ENCODE data around the gene HES4.
A peak's percentile ranks its signal among the peaks of the same experiment; 100 is the strongest.

Gene HES4

DNA sequence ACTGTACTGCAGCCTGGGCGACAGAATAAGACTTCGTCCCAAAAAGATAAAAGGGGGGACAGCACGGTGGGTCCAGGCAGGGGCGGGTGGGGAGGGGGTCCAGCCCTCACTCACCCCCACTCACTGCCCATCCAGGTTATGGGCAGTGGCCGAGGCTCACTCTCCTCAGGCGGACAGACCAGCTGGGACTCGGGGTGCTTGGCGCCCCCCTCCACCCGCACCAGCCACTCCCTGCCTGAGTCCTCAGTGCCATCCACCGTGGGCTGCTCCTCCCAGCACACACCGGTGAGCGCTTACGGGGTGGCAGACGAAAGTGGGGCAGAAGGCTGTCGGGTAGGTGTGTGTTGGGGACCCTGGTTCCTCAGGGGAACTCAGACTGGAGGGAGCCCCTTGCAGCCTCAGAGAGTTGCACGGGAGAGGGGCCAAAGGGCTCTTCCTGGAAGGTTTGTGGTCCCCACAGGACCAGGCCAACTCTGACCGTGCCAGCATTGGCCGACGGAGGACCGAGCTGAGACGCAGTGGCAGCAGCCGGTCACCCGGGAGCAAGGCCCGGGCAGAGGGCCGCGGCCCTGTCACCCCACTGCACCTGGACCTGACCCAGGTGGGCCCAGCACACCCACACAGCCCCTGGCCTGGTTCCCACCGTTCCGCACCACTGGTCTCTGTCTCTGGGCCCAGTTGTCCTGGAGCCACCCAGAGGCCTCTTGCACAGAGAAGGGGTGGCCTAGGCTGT lies 27.0 kb downstream of the HES4 start:
- no peak overlapping the region for H3K9ac ChIP-seq (ENCODE audit: low read depth in 1 of 2, low read length in 2 of 2)

DNA sequence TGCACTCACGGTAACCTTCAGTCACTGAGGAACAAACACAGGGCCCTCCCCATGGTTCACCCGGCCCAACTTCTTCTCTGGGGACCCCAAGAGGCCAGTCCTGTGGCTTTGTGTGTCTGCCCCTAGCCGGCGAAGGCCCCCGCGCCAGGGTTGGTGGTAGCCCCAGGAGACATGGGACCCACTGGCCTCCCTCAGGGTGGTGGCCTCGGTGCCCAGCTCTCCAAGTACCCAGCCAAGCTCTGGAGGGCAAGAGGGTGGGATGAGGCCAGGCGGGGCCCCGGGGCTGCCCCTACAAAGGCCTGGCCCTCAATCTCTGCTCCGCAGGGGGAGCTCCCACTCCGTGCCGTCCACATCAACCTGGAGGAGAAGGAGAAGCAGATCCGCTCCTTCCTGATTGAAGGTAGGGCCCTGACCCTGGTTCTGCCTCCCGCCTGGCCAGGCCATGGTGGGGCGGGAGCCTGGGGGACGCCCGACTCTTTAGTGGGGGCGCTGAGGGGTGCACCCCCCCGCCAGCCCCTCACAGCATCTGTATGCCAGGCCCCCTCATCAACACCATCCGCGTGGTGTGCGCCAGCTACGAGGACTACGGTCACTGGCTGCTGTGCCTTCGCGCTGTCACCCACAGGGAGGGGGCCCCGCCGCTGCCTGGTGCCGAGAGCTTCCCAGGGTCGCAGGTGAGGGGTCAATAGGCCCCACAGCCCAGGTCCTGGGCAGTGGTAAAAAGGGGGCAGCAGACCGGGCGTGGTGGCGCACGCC lies 28.0 kb downstream of the HES4 start:
- H3K9ac ChIP-seq (ENCODE audit: low read depth in 1 of 2, low read length in 2 of 2) = no peak overlapping the region
- no peaks in the 10 kb centered on the region for H3K36me3 ChIP-seq (ENCODE audit: control insufficient read depth in 2 of 2, insufficient read depth in 2 of 2, low read length in 2 of 2)
- no peak overlapping the region for H3K4me3 ChIP-seq (ENCODE audit: low read length in 2 of 2)
- H3K27me3 ChIP-seq (ENCODE audit: control insufficient read depth in 2 of 2, insufficient read depth in 2 of 2, low read length in 2 of 2) = peaks cover 10 to 20% of the 10 kb centered on the region in 2 donors
- H3K4me1 ChIP-seq (ENCODE audit: control insufficient read depth in 2 of 2, insufficient read depth in 2 of 2, low read length in 2 of 2) = peaks cover 7 to 11% of the 10 kb centered on the region in 2 donors
- no peaks in the 10 kb centered on the region for H3K9me3 ChIP-seq (ENCODE audit: control insufficient read depth in 2 of 2, low read length in 2 of 2)
- no peak overlapping the region for H3K27ac ChIP-seq (ENCODE audit: low read depth in 2 of 2, low read length in 2 of 2)

More for the DNA sequence above, 27.0 kb downstream of the HES4 start:
- no peaks in the 10 kb centered on the region for H3K36me3 ChIP-seq (ENCODE audit: control insufficient read depth in 2 of 2, insufficient read depth in 2 of 2, low read length in 2 of 2)
- peaks cover 6% of the 10 kb centered on the region in 2 donors for H3K4me1 ChIP-seq (ENCODE audit: control insufficient read depth in 2 of 2, insufficient read depth in 2 of 2, low read length in 2 of 2)
- no peak overlapping the region for H3K4me3 ChIP-seq (ENCODE audit: low read length in 2 of 2)
- H3K27me3 ChIP-seq (ENCODE audit: control insufficient read depth in 2 of 2, insufficient read depth in 2 of 2, low read length in 2 of 2) = peaks cover 7 to 20% of the 10 kb centered on the region in 2 donors
- no peak overlapping the region for H3K27ac ChIP-seq (ENCODE audit: low read depth in 2 of 2, low read length in 2 of 2)
- H3K9me3 ChIP-seq (ENCODE audit: control insufficient read depth in 2 of 2, low read length in 2 of 2) = no peaks in the 10 kb centered on the region

DNA sequence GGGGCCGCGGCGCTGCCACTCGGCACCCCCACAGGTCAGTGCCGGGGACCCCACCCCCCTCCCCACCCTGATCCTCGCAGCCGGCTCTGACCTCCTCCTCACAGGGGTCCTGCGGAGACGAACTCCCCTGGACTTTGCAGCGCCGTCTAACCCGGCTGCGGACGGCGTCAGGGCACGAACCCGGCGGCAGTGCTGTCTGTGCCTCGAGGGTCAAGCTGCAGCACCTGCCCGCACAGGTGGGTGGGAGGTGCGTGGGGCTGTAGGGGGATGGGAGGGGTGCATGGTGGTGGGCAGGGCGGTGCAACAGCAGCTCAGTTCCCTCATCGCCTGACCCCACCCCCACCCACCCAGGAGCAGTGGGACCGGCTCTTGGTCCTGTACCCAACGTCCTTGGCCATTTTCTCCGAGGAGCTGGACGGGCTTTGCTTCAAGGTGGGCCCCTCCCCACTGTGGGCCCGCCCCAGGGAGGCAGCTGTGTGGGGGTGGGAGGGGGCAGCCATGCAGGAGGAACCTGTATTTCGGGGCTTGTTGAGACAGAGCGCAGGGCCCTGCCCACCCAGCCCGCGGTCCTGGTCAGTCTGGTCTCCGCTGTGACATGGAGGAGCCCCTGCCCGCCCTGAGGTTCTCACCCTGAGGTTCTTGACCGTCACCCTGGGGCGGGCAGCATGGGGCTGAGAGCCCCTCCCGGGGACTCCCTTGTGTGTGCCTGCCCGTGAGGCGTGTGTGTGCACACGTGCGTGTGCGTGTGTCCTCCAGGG lies 28.7 kb downstream of the HES4 start:
- Histone ChIP-seq H3K9me3 (ENCODE audit: control insufficient read depth in 2 of 2, low read length in 2 of 2) (no peaks in the 10 kb centered on the region), H3K4me3 (ENCODE audit: low read length in 2 of 2) (no peak overlapping the region), H3K36me3 (ENCODE audit: control insufficient read depth in 2 of 2, insufficient read depth in 2 of 2, low read length in 2 of 2) (no peaks in the 10 kb centered on the region), H3K27me3 (ENCODE audit: control insufficient read depth in 2 of 2, insufficient read depth in 2 of 2, low read length in 2 of 2) (peaks cover 10 to 20% of the 10 kb centered on the region in 2 donors), H3K27ac (ENCODE audit: low read depth in 2 of 2, low read length in 2 of 2) (no peak overlapping the region), H3K9ac (ENCODE audit: low read depth in 1 of 2, low read length in 2 of 2) (no peak overlapping the region), H3K4me1 (ENCODE audit: control insufficient read depth in 2 of 2, insufficient read depth in 2 of 2, low read length in 2 of 2) (peaks cover 8 to 13% of the 10 kb centered on the region in 2 donors)

DNA sequence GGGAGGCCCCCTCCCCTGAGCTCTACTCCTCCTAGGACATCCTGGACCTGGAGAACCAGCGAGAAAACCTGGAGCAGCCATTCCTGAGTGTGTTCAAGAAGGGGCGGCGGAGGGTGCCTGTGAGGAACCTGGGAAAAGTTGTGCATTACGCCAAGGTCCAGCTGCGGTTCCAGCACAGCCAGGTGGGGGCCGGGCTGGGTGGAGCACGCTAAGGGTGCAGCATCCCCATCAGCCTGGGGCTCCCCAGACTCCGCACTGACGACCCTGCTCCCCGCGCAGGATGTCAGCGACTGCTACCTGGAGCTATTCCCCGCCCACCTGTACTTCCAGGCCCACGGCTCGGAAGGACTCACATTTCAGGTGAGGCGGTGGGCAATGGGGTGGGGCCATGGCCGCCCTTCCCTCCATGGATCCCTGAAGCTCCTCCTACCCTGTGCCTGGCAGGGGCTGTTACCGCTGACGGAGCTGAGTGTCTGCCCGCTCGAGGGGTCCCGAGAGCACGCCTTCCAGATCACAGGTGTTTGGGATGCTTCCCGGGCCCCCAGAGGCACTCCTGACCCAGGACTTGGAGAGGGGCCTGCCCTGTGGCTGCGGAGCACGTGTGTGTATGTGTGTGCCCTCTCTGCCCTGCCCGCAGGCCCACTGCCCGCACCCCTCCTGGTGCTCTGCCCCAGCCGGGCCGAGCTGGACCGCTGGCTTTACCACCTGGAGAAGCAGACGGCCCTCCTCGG lies 29.5 kb downstream of the HES4 start:
- Histone ChIP-seq H3K27ac (ENCODE audit: low read depth in 2 of 2, low read length in 2 of 2) (no peak overlapping the region), H3K9ac (ENCODE audit: low read depth in 1 of 2, low read length in 2 of 2) (no peak overlapping the region), H3K4me3 (ENCODE audit: low read length in 2 of 2) (no peak overlapping the region), H3K9me3 (ENCODE audit: control insufficient read depth in 2 of 2, low read length in 2 of 2) (no peaks in the 10 kb centered on the region), H3K4me1 (ENCODE audit: control insufficient read depth in 2 of 2, insufficient read depth in 2 of 2, low read length in 2 of 2) (peaks cover 6 to 9% of the 10 kb centered on the region in 2 donors), H3K36me3 (ENCODE audit: control insufficient read depth in 2 of 2, insufficient read depth in 2 of 2, low read length in 2 of 2) (no peaks in the 10 kb centered on the region), H3K27me3 (ENCODE audit: control insufficient read depth in 2 of 2, insufficient read depth in 2 of 2, low read length in 2 of 2) (peaks cover 10 to 20% of the 10 kb centered on the region in 2 donors)

DNA sequence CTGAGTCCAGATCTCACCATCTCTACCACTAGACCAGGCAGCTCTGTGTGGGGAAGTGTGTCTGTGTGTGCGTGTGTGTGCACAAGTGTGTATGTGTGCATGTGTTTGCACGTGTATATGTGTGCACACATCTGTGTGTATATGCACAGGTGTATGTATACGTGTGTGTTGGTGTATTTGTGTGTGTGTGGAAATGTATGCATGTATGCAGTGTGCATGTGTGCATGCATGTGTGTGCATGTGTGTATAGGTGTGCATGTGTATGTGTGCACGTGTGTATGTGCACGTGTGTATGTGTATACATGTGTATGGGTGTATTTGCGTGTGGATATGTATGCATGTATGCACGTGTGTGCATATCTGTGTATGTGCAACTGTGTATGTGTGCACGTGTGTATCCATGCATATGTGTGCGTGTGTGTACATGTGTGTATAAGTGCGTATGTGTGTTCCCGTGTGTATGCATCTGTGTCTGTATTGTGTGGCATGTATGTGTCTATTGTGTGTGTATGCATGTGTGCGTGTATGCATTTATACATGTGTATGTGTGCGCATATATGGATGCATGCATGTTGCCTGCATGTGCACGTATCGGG lies 30.5 kb downstream of the HES4 start:
- no peak overlapping the region for H3K4me3 ChIP-seq (ENCODE audit: low read length in 2 of 2)

DNA sequence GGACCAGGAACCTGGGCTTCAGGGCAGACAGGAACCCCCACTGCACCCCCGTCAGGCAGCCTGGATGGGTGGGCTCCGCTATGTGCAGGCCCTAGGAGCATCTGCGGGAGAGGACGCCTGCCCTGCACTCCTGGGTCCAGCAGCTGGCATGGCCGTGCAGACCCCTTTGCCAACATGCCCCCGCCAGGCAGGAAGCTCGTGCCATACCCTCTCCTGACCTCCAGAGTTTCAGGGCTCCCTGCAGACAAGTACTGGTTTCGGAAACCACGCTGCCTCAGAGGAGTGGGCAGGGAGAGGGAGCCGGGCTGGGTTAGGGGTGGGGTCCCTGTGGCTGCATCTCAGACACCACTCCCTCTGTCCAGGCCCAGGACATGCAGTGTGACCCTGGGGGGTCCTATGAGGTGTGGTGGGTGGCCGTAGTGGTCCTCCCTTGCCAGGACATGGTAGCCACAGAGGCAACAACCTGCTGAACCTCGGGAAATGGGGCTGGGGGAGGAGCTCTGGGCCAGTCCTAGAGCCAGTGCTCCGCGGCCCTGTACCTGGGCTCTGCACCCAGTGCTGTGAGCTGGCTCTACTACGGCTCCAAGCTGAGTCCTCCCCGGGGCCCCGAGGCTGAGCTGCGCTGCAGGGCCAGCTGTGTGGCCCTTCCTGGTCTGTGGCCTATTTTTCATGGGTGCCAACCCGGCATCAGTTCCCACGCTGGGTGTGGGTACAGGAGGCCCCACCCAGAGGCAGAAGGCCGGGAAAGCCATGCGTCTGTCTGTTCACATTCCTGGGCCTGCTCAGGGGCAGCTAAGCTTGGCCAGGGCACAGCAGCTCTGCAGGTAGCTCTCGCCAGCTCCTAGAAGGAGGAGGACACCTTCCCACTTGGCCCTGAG lies 32.2 kb downstream of the HES4 start:
- no peak overlapping the region for H3K4me3 ChIP-seq (ENCODE audit: low read length in 2 of 2)
- H3K27me3 ChIP-seq (ENCODE audit: control insufficient read depth in 2 of 2, insufficient read depth in 2 of 2, low read length in 2 of 2) = peaks cover 8 to 20% of the 10 kb centered on the region in 2 donors
- peaks cover 6 to 9% of the 10 kb centered on the region in 2 donors for H3K4me1 ChIP-seq (ENCODE audit: control insufficient read depth in 2 of 2, insufficient read depth in 2 of 2, low read length in 2 of 2)
- no peaks in the 10 kb centered on the region for H3K9me3 ChIP-seq (ENCODE audit: control insufficient read depth in 2 of 2, low read length in 2 of 2)
- no peak overlapping the region for H3K27ac ChIP-seq (ENCODE audit: low read depth in 2 of 2, low read length in 2 of 2)
- no peaks in the 10 kb centered on the region for H3K36me3 ChIP-seq (ENCODE audit: control insufficient read depth in 2 of 2, insufficient read depth in 2 of 2, low read length in 2 of 2)
- no peak overlapping the region for H3K9ac ChIP-seq (ENCODE audit: low read depth in 1 of 2, low read length in 2 of 2)

More for the DNA sequence above, 30.5 kb downstream of the HES4 start:
- Histone ChIP-seq H3K9ac (ENCODE audit: low read depth in 1 of 2, low read length in 2 of 2) (no peak overlapping the region), H3K4me1 (ENCODE audit: control insufficient read depth in 2 of 2, insufficient read depth in 2 of 2, low read length in 2 of 2) (peaks cover 6 to 9% of the 10 kb centered on the region in 2 donors), H3K27ac (ENCODE audit: low read depth in 2 of 2, low read length in 2 of 2) (no peak overlapping the region), H3K9me3 (ENCODE audit: control insufficient read depth in 2 of 2, low read length in 2 of 2) (no peaks in the 10 kb centered on the region), H3K27me3 (ENCODE audit: control insufficient read depth in 2 of 2, insufficient read depth in 2 of 2, low read length in 2 of 2) (peaks cover 10 to 20% of the 10 kb centered on the region in 2 donors), H3K36me3 (ENCODE audit: control insufficient read depth in 2 of 2, insufficient read depth in 2 of 2, low read length in 2 of 2) (no peaks in the 10 kb centered on the region)

DNA sequence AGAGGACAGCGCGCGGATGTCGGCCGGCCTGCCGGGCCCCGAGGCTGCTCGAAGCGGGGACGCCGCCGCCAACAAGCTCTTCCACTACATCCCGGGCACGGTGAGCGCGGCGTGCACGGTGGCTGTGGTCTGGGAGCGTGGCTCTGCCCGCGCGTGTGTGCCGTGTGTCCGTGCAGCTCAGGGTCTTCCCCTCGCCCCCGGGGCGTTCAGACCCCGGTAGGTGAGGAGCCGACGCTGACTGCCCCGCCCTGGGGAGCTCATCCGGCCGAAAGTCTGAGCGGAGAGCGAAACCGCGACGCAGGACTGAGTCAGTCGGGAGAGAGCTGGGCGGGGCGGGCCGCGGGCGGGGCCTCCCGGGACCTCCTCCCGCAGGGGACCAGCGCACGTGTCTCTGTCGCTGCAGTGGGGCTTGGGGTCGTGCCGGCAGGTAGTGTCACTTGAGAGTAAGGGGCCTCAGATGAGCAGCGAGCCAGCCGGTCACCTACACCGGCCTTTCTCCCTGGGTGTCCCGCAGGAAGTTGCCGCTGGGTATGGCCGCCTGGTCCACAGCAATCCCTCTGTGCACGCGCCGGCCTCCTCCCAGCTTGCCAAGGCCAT lies 33.1 kb downstream of the HES4 start:
- H3K9me3 ChIP-seq (ENCODE audit: control insufficient read depth in 2 of 2, low read length in 2 of 2) = no peaks in the 10 kb centered on the region
- H3K9ac ChIP-seq (ENCODE audit: low read depth in 1 of 2, low read length in 2 of 2) = peak overlapping the region; percentile 60 to 66
- peaks cover 8 to 20% of the 10 kb centered on the region in 2 donors for H3K27me3 ChIP-seq (ENCODE audit: control insufficient read depth in 2 of 2, insufficient read depth in 2 of 2, low read length in 2 of 2)
- peak overlapping the region; percentile 63 to 67 for H3K27ac ChIP-seq (ENCODE audit: low read depth in 2 of 2, low read length in 2 of 2)
- peak overlapping the region; percentile 73 to 78 for H3K4me3 ChIP-seq (ENCODE audit: low read length in 2 of 2)
- H3K36me3 ChIP-seq (ENCODE audit: control insufficient read depth in 2 of 2, insufficient read depth in 2 of 2, low read length in 2 of 2) = no peaks in the 10 kb centered on the region
- H3K4me1 ChIP-seq (ENCODE audit: control insufficient read depth in 2 of 2, insufficient read depth in 2 of 2, low read length in 2 of 2) = peaks cover 6 to 9% of the 10 kb centered on the region in 2 donors

DNA sequence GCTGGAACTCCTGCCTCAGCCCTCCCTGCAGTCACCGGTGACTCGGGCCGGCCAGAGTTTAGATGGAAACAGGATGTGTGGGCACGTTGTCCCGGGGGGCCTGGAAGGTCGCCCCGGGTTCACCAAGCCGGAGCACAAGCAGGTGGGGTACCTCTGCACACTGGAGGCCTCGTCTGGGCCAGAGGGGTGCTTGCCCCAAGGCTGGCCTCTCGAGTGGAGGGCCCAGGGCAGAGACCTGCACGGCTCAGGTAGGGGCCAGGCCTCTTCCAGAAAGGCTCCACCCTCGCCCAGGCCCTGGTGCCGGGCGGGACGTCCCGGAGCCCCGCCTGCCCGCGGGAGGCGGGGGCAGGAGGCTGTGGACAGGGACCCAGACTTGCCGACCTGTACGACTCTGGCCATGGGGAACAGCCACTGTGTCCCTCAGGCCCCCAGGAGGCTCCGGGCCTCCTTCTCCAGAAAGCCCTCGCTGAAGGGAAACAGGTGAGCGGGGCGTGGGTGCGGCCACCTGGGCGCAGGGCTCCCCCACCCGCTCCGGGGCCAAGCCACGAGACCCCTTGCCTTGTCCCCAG lies 33.7 kb downstream of the HES4 start, which contains the start of gene PLEKHN1:
PLEKHN1 (plus strand) TSS at position 348 of the 569 bp plus-strand sequence; CDS start at position 398, 50 bp downstream.
- H3K9ac ChIP-seq (ENCODE audit: low read depth in 1 of 2, low read length in 2 of 2) = peak within 1 kb of the TSS; percentile 60 to 66
- no peaks in the 10 kb centered on the region for H3K9me3 ChIP-seq (ENCODE audit: control insufficient read depth in 2 of 2, low read length in 2 of 2)
- H3K36me3 ChIP-seq (ENCODE audit: control insufficient read depth in 2 of 2, insufficient read depth in 2 of 2, low read length in 2 of 2) = no peaks in the 10 kb centered on the region
- peak within 1 kb of the TSS; percentile 73 to 78 for H3K4me3 ChIP-seq (ENCODE audit: low read length in 2 of 2)
- peaks cover 6 to 12% of the 10 kb centered on the region in 2 donors for H3K4me1 ChIP-seq (ENCODE audit: control insufficient read depth in 2 of 2, insufficient read depth in 2 of 2, low read length in 2 of 2)
- H3K27ac ChIP-seq (ENCODE audit: low read depth in 2 of 2, low read length in 2 of 2) = peak within 1 kb of the TSS; percentile 63 to 67
- peaks cover 4 to 20% of the 10 kb centered on the region in 2 donors for H3K27me3 ChIP-seq (ENCODE audit: control insufficient read depth in 2 of 2, insufficient read depth in 2 of 2, low read length in 2 of 2)
